GM19395 (cell line): ENCODE measurements around the gene CERS2.

Source experiments
- ATAC-seq: cut with Tn5 transposase; IDR thresholded peaks from one replicate; pipeline ENCODE4 v1.9.1; 2021; ENCODE audit warnings: mild to moderate bottlenecking, moderate library complexity; ENCODE audit not compliant: unreplicated experiment

CERS2 gene, protein sequence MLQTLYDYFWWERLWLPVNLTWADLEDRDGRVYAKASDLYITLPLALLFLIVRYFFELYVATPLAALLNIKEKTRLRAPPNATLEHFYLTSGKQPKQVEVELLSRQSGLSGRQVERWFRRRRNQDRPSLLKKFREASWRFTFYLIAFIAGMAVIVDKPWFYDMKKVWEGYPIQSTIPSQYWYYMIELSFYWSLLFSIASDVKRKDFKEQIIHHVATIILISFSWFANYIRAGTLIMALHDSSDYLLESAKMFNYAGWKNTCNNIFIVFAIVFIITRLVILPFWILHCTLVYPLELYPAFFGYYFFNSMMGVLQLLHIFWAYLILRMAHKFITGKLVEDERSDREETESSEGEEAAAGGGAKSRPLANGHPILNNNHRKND

DNA sequence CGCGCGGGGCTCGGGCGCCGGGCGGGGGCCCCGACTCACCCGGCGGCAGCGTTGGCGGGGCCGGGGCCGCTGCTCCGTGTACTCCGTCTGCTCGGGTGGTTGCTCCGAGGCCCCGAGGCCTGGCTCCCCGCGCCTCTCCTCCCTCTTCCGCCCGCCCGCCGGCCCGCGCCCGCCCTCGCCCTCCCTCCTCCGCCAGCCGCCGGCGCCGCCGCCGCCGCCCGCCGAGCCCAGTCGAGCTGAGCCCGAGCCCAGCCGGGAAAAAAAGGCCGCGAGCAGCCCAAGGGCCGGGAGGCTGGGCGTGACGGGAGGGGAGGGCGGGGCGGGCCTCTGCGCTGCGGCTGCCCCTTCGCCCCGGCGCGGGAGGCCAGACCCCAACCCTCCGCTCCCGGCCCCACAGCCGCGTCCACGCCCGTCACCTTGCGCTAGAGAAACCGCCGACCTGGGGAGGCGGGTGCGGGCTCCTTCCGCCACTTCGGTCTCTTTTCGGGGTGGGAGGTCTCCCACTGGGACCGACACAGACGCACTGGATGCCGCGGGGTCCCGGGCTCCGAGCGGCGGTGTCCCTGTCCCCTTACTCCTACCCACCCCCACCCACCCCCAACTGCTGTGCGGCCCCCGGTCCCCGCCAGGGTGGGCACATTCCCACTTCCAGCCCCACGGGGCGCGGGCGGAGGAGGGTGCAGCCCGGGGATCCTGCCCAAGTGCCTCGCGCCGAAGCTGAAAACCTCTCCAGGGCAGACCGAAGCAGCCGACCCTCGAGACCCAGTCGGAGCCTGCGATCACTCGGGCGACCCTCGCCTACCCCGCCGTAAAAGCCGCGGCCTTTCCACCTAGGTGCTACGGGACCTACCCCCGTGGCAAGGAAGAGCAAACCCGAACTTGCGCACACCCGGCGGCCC, at the start of gene CERS2:
Gene CERS2, minus strand, starts transcription at position 256 of the 899 bp plus-strand sequence. CDS start 5,745 bp downstream, outside the sequence.
- ATAC-seq = peak; percentile 54

DNA sequence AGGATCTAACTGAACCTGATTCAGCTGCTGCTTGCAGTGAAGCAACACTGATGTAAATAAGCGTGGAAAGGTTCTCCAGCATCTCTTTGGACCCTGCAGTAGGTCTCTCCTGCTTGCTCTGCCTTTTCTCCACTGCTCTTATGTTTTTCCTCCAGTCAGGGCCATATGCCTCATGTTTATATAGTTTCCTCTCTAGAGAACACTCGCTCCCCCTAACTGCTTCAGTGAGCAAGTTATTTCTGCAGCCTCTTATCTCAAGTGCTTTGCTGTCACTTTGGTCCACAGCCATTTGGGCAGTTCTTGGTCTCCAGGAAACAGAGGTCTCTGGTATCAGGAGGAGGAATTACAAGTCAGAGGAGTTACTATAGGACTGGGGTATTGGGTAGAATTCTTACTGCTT, 38.9 kb upstream of the CERS2 start:
- no peak for ATAC-seq

DNA sequence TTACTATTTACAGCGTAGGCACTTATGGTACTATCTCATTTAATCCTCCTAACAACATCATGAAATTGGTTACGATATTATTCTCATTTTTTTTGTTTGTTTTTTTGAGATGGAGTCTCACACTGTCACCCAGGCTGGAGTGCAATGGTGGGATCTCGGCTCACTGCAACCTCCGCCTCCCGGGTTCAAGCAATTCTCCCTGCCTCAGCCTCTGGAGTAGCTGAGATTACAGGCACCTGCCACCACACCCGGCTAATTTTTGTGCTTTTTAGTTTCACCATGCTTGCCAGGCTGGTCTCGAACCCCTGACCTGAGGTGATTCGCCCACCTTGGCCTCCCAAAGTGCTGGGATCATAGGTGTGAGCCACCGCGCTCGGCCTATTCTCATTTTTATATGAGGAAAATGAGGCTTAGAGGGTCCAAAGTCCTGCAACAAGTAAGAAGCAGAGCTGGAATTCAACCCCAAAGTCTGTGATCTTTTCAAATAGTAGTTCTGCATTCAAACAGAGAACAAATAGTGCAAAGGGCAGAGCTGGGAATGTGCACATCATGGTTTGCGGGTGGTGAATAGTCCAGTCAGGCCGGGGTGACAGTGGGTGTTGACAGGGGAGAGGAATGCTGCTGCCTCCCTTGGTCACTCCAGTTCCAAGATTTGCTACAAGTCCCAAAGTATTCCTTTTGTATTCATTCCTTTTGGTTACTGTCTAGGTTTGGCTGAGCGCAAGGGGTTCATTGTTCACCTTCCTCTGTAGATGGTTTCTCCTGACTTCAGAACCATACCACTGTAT, 38.2 kb upstream of the CERS2 start:
- no peak for ATAC-seq

DNA sequence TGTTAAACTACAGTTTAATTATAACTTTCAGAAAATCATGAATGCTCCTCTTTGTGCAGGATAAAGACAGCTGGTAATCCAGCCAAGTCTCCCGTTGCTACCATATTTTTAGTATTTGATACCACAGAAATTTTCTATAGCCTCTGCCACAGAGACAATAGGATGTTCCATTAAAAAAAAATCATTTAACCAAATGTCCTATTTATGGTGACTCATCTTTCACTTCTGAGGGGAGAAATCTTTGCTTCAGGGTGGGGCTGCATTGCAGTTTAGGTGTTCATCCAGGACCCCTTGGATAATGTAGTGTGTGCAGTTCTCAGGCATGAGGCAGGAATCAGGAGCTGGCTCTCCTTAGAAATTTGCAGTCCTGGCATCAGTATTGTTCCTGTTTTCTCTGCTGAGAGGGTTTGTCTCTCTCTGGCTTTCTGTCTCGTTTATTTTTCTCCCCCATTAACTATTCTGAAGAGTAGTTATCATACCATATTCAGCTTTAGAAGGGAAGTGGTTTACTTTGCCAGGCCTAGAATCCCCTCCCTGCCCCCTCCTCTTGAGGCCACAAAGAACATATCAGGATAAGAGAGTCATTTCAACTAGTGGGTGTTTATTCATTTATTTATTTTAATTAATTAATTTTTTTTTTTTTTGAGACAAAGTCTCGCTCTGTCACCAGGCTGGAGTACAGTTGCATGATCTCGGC, 36.7 kb upstream of the CERS2 start:
- no peak for ATAC-seq

DNA sequence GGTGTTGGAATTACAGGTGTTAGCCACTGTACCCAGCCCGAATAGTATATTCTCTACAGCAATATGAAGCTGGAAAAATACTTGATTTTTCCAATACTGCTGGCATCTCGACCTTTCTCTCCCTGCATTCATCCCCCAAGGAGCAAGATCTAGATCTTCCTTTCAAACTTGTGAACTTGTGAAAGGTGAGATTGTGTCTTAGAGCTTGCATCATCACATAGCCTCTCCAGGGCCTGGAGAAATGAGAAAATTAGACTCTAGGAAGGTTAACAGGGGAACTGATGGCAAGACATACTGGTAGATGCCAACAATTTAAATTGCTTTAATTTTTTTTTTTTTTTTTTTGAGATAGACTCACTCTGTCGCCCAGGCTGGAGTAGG, 35.7 kb upstream of the CERS2 start:
- no peak for ATAC-seq

DNA sequence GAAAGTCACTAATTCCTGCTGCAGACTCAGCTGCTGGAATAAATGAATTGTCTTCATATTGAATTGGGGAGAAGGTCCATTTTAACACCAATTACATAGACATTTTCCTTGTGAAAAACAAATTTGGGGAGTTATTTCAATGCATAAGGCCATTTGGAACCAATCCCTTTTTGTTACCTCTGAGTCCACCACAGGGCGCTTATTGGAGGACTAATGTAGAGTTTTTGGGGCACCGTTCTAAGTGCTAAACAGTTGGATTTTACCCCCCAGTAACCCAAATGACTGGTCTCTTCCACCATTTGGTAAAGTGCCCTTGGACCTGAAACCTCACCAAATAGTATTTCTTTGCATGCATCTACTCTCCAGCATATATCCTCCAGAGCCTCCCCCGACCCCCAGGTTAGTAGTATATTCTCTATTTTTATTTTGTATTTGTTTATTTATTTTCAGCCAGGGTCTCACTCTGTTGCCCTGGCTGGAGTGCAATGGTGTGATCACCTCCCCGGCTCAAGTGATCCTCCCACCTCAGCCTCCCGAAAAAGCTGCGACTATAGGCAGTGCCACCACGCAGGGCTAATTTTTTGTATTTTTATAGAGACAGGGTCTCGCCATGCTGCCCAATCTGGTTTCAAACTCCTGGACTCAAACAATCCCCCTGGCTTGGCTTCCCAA, 35.2 kb upstream of the CERS2 start:
- ATAC-seq = no peak

DNA sequence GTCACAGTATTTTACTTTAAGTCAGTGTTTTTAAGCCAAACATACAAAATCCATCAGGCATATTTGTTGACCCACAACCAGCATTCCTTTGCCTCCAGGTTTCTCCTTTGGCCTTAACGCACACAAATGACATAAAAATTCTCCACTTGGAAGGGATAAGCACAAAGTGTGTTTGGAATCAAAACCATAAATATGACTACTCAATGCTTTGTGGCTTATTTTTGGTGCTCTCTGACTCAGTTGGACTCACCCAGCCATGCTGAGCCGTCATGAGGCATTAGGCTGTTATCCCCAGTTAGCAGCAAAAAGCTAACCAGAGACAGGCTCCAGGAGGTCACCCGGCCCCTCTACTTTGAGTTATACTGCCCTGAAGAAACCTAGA, 34.6 kb upstream of the CERS2 start:
- no peak for ATAC-seq

DNA sequence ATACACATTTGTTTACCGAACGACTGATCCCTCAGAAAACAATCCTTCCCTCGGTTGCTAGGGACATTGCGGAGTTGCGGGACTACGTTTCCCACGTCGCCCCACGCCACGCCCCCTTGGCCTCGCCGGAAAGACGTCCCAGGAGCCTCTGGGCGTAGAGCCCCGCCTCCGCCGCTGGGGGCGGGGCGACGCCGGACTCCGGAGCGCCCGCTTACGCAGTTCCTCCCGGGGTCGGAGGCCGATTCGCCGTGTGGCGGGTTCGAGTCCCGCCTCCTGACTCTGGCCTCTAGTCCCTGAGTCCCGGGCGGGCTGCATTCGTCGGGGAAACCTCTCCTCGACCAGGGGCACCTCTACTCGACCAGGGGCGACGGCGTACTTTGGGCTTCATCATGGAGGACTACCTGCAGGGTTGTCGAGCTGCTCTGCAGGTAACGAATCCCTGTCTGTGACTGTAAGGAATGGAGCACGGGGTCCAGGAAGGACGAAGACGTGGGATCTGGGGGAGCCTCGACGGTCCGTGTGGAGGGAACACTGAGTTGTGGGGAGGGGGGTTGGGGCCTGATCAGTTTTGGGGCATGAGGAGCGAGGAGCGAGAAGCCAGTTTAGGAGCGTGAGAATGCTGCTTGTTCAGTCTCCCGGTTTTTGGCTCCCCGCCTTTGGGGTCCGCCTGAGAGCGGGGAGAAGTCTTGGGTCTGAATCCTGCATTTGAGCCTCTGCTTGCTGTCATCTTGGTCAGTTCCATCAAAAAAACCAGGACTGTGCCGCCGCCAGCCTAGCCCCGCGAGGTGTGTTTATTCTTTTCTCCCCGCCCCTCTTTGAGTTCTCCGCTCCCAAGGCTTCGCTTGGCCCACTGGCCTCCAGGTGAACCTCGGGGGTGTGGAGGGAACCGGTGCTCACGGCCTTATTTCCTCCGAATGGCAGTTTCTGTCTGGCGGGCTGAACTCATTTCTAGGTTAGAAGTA, 33.9 kb upstream of the CERS2 start, which contains the start of gene PRUNE1:
Gene PRUNE1, plus strand, starts transcription at position 206 of the 962 bp plus-strand sequence. Its CDS starts 184 bp downstream, at position 390.
- ATAC-seq = peak; percentile 66

DNA sequence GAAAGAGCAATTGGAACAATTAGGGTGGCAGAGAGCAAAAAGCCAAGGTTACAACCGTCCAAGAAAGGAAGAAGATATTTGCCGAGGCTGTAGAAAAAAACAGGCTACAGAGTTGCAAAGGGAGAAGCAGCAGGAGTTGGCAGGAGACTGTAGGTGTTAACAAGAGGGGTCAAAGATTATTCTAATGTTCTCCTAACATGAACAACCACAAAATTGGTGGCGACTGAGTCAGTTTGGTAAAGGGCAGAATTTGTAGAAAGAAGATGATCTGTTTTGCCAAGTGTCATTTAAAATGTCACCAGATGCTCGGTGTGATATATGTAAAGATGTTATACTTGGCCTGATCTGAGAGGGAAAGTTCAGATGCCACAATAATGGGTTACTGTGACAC, 33.2 kb upstream of the CERS2 start:
- no peak for ATAC-seq

DNA sequence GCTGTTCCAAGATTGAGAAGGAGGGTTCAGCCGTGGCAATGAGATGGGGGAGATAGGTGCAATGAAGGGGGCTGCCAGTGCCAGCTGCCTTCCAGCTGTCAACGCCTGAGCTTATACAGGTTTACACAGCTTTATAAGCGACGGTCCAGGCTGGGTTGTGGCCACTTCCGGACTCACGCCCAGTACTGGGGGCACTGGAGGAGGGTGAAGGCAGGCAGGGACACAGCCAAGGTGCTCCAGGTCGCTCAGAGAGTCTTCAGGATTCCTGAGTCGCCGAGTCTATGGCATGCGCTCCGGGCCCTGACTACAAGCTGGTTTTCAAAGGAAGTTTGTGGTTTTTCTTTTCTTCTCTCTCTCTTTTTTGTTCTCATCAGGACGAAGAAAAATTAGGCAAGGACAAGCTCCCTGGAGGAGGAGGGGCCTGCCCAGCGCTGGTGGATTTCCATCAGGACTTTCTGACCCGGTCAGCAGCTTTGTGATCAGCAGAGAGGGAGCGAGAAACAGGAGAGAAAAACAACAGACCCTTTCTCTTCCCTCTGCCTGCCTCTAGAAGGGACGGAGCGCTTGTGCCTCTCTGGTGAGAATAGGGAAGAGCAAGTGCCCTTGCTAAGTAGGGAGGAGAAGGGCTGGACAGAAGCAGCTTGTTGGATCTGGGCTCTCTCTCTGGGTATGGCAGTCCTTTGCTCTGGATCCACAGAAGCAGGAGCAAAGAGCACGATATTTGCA, 31.9 kb upstream of the CERS2 start, which contains the start of gene MINDY1:
Gene MINDY1, minus strand, starts transcription at position 576 of the 726 bp plus-strand sequence. CDS start 4,285 bp downstream, outside the sequence.
- ATAC-seq = no peak

DNA sequence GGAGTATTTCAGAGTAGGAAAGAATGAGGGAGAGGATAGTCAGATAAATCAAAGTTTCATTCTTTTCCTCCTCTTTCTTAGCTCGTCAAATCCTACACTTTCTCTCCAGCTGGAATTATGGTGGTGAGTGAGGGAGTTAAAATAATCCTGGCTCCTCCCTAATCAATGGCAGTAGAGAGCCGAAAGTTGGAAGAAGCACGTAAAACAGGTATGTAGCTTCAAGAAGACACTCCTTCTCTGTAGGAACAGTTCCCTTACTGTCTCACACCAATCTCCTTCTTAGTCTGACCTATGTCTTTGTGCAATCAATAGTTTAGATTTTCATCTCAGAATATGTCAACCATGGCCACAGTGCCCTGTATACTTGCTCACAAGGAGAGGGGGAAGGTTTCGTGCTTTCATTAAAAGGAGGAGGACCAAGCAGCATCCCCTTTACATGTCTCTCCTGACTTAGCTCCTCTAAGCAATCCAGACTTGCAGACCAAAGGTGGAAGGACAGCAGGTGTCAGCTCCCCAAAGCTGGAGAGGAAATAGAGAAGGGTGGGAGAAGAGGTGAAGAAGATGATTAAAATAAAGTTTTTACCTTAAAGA, 31.2 kb upstream of the CERS2 start:
- no peak for ATAC-seq

DNA sequence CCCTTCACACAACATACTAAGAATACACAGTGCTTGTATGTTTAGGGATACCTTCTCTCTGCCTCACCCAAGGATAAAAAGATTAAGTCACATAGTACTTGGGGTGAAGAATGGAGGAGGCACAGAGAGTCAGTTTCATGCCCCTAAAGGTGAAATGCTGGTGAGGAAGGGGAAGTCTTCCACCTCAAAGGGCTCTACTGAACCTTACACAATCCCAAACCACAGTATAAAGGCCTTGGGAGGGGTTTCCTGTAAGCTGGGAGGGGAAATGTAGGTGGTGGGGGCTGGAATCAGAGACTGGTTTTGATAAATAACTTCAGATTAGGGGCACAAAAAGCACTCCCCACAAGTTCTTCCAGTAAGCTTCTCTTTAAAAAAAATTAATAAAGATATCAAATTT, 28.5 kb upstream of the CERS2 start:
- ATAC-seq = no peak

DNA sequence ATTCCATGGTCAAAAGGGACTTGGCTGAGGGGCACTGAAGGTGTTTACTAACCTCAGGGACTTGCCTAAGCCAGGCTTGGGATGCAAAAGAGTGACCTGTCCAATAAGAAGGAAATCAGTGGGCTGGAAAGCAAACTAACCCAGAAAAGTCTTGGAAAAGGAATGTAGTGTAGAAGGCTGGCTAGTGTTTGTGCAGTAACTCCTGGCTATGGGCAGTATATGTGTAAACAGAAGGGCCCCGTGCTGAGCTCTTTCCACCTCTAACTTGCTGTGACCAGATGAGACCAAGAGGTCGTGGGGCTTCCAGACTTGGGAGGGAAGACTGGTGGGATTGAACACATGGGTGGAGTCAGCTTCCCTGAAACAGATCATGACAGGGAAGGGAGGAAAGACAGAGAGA, 28.0 kb upstream of the CERS2 start:
- ATAC-seq = no peak

DNA sequence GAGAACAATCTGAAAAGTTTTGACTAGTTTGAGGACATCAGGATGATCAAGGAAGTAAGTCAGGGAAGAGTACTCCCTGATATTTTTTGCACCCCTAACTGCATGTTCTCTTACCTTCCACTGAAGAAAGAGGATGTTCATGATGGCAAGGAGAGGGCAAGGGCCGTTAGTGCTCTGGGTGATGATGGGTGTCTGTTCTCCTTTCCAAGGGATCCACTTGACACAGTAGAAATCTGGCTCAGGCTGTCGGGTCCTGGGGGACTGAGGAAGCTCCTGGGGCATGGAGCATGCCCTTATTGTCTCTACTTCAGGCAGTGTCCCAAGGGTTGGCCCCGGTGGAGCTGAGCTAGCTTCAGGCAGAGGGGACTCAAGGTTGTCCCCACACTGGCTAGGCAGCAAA, 27.4 kb upstream of the CERS2 start:
- ATAC-seq = no peak

DNA sequence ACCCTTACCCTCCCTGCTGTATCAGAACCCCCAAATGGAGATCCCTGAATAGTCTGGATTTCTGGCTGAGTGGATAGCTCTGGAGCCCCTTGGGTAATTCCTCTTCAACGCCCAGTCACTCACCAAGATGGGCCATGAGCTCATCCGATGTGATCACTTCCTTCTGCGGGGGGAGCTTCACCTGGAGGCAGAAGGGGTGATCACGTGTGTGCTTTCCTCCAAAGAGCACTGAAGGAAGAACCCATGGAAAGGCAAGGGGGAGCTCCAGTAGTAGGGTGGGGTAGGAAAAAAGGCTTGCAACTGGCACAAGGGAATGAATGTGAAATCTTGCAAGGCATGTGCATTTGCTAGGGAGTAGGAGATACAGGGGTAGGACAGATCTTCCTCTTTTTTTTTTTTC, 27.0 kb upstream of the CERS2 start:
- ATAC-seq = no peak

DNA sequence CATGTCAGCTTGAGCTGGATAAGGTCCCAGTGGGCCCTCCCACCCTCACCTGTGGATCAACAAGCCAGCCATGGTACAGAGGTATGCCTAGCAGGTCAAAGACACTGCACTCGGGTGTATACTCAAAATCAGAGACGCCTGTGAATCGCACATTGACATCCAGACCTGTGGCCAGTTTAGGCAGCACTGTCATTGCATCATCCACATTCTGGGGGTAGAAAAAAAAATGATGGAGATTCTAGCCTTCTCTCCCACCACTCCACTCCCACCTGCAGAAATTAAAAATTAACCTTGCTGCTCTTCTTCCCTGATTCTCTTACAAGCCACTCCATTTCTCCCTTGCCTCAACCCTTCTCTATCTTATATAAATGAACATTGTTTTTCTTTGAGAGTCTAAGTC, 25.8 kb upstream of the CERS2 start:
- ATAC-seq = no peak

DNA sequence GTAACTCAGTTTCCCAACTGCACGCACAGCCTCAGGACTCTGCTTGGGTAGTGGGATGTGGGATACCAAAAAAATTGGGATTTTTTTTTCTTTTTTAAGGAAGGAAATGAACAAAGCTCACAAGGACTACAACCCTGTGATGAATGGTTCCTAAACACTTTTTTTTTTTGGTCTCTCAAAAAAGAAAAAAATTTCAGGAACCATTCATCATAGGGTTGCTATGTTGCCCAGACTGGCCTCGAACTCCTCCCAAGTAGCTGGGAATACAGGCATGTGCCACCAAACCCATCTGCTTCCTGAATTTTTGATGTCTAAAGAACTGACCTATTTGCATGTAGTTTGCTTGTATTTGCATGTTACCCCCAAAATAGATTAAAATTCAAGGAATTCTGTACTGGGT, 25.3 kb upstream of the CERS2 start:
- no peak for ATAC-seq
